NCI-H1436 (cell line): Measurements from ENCODE around the gene ADAM17.
"Not testable (repeated sequence)": the region's sequence is repeated elsewhere in the genome, so short reads cannot be mapped to it uniquely, and the experiment has no call there.

Source experiments
- DNase-seq: peaks from one replicate; lab custom pipeline; 2025; lab: John Stamatoyannopoulos, UW

ADAM17 gene

GRCh38 chr2:9519250-9519649 is 36.4 kb downstream of the ADAM17 start:
- DNase-seq, result no peak

- no peak for DNase-seq
Observed at GRCh38 chr2:9518780-9519179, 36.9 kb downstream of the ADAM17 start.

- no peak for DNase-seq
Observed at GRCh38 chr2:9518163-9518562, 37.5 kb downstream of the ADAM17 start.

- no peak for DNase-seq
Observed at GRCh38 chr2:9517118-9517782, 38.4 kb downstream of the ADAM17 start.

GRCh38 chr2:9513946-9514345 is 41.7 kb downstream of the ADAM17 start:
- not testable (repeated sequence) for DNase-seq

- DNase-seq, result no peak
Observed at GRCh38 chr2:9508931-9509330, 46.7 kb downstream of the ADAM17 start.

GRCh38 chr2:9498210-9498609 is 57.4 kb downstream of the ADAM17 start:
- no peak for DNase-seq

- no peak for DNase-seq
Observed at GRCh38 chr2:9497017-9497416, 58.6 kb downstream of the ADAM17 start.

GRCh38 chr2:9494081-9494480 is 61.5 kb downstream of the ADAM17 start:
- DNase-seq, result no peak

GRCh38 chr2:9493478-9493877 is 62.2 kb downstream of the ADAM17 start:
- DNase-seq, result no peak

GRCh38 chr2:9492927-9493326 is 62.7 kb downstream of the ADAM17 start:
- DNase-seq, result no peak

- no peak for DNase-seq
Observed at GRCh38 chr2:9490789-9491188, 64.8 kb downstream of the ADAM17 start.

- no peak for DNase-seq
Observed at GRCh38 chr2:9488583-9489547, 66.8 kb downstream of the ADAM17 start.

GRCh38 chr2:9484533-9484932 is 71.1 kb downstream of the ADAM17 start:
- DNase-seq, result no peak

GRCh38 chr2:9483107-9483506 is 72.5 kb downstream of the ADAM17 start:
- no peak for DNase-seq

GRCh38 chr2:9480157-9480556 is 75.5 kb downstream of the ADAM17 start:
- DNase-seq, result no peak

GRCh38 chr2:9478526-9478925 is 77.1 kb downstream of the ADAM17 start:
- no peak for DNase-seq

GRCh38 chr2:9477914-9478313 is 77.7 kb downstream of the ADAM17 start:
- no peak for DNase-seq

GRCh38 chr2:9474361-9475057 is 81.1 kb downstream of the ADAM17 start, which contains the start of gene IAH1:
Gene IAH1, plus strand, starts transcription at chr2:9474551. Its CDS starts 16 bp downstream, at chr2:9474567.
- peak; percentile 24 for DNase-seq

- DNase-seq, result no peak
Observed at GRCh38 chr2:9473985-9474360, 81.7 kb downstream of the ADAM17 start.

GRCh38 chr2:9473308-9473984 is 82.2 kb downstream of the ADAM17 start:
- DNase-seq, result no peak

GRCh38 chr2:9472511-9472910 is 83.1 kb downstream of the ADAM17 start:
- DNase-seq, result no peak
